Activated CD4-positive, alpha-beta T cell treated with anti-CD3 and anti-CD28 coated beads, Interleukin-2, Interleukin-4, amounts not matched to agents 100 ng/mL and 50 ng/mL, durations not matched to agents 16 hours and 8 hours (primary cell): ENCODE data around the gene EIPR1.

Source experiments
- DNase-seq: peaks from one replicate; pipeline ENCODE4 v3.0.0-alpha.2; 2020; ENCODE audit warnings: low spot score

Gene EIPR1

GRCh38 chr2:3377612-3378432 is at the start of gene EIPR1:
EIPR1 (minus strand) TSS chr2:3377818; CDS start chr2:3377689, 129 bp downstream.
- peak; percentile 98 for DNase-seq

- no peak for DNase-seq
These were observed 49.7 kb upstream of the EIPR1 start for GRCh38 chr2:3427272-3427671.

DNA sequence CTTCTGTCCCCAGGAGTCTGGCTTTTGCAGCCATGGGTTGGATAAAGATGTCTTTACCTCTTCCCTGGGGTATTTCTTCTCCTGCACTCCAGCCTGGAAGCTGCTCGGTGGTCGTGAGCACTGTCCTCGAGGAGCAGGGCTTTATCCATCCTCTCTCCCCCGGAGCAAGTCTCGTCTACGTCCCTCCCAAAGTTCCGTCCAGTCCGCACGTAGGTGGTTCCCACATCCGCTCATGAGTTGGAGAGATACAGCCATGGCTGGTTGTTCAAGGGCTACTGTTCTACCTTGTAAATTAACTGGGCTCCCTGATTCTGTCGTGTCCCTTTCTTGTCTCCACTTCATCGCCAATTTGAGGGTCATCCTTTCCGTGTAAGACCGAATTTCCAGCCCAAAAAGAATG is 49.0 kb upstream of the EIPR1 start:
- no peak for DNase-seq

- DNase-seq = no peak
These were observed 46.7 kb upstream of the EIPR1 start for GRCh38 chr2:3424171-3424795.

DNA sequence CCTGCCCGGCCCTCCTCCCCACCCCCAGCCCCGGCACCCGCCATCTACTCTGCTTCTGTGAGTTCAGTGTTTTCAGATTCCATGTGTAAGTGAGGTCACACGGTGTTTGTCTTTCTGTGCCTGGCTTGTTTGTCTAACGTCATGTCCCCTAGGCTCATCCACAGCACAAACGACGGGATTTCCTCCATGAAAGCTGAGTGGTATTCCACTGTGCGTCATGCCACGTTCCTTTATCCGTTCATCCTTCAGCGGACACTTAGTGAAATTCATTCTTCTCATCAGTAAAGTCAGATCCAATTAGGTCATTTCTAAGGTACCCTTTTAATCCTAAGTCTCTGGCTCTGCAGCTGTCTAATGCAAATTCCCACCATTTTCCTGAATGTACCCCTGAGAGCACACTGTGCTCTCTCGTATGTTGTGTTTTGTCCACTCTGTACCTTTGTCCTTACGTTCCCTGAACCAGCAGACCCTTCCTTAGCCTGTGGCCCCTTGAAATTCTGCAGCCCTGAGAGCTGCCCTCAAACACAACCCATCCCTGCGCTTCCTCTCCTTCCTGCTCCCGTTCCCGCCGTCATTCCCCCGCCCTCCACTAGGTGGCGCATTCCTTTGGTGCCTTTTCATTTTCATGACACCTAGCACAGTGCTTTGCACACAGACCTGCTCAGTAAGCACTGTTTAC is 46.0 kb upstream of the EIPR1 start:
- peak; percentile 76 for DNase-seq

- no peak for DNase-seq
These were observed 44.7 kb upstream of the EIPR1 start for GRCh38 chr2:3422161-3422779.

DNA sequence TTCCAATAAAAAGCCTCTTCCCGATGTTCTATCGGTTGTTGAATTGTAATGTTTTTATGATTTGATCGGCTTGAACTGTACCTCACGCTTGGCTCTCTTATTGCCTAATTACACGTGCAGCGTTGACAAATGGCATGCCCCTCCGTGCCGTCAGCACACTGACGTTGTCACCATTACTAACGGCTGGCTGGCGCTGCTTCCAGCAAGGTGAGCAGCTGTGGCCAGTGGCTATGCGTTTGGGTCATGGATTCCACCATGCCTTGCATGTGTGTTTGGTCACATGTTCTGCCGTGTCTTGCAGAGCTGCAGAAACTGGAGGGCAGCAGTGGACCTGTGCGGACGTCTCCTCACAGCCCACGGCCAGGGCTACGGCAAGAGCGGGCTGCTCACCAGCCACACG is 44.0 kb upstream of the EIPR1 start:
- no peak for DNase-seq

DNA sequence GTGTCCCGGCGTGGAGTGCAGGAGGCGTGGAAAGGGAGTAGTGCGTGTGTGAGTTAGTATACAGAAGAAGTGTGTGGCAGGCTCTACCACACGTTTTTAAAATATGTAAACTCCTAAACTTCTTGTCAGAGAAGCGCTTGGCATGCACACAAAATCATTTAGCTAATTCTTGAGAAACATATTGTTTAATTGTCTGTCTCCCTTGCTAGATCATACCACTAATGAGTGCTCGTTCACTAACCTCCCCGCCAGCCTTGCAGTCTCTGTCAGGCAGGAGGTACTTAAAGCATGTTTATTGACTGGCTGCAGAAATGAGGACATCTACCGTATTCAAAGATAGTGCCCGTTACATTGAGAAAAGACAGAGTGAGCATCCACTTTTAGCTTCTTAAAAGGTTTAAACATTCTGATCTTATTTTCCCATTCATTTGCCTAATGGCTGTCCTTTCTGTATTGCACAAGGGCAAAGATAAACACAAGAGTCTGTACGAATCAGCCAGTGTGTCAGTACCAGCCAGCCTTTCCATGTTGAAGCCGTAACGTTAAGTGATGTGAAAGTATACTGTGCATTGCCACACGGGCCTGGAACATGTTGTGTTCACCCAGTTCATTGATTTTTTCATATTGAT is 43.3 kb upstream of the EIPR1 start:
- no peak for DNase-seq

DNA sequence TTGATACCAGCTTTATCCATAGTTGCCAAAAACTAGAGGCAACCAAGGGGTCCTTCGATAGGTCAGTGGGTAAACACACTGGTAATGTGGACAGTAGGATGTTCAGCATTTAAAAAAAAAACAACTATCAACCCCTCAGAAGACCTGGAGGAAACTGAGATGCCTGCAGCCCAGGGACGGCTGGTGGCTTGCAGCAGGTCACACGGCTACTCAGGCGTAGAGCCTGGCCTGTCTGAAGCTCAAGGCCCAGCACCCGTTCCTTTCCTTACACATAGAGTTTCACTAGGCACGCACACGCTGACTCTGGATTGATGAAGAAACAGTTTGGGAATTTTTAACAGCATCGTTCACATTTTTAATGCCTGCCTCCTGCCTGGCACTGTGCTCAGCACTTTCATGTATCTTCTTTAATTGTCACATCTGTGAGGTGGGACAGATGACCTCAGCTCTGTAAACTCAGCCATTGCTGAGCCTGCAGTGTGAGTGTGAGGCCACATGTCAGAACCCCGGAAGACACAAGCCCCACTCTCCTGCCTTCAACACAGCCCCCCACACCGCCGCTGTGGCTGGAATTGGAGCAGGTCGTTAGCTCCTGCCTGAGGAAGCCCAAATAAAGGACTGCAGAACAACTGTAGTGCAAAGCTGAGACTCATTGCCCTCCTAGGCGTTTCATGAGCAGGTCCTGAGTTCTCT is 42.6 kb upstream of the EIPR1 start:
- DNase-seq = no peak

DNA sequence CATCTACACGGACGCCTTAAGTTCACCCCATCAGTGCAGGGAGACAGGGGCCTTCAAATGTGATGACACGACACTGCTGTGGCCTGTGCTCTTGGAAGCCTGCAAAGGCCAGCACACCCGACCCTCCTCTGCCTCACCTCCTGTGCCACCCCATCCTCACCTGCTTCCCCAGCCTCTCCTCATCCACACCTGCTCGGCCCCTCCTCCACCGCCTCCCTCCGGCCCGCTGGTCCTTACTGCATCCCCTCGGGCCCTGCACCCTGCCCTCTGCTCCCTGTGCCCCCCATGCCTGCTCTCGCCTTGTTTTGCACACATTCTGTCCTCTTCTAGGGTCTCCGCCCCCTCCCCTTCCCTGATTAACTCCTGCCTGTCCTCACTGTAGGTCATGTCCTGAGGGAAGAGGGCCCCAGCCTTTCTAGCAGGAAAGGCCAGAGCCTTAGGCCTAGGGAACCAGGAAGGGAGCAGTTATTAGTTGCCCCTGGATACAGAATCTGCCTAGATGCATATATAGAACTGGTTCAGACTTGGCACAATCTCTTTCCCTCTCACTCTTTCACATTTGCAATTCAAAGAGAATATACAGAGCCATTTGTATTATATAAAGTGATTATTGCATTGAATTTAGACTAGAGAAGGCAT is 41.3 kb upstream of the EIPR1 start:
- no peak for DNase-seq

DNA sequence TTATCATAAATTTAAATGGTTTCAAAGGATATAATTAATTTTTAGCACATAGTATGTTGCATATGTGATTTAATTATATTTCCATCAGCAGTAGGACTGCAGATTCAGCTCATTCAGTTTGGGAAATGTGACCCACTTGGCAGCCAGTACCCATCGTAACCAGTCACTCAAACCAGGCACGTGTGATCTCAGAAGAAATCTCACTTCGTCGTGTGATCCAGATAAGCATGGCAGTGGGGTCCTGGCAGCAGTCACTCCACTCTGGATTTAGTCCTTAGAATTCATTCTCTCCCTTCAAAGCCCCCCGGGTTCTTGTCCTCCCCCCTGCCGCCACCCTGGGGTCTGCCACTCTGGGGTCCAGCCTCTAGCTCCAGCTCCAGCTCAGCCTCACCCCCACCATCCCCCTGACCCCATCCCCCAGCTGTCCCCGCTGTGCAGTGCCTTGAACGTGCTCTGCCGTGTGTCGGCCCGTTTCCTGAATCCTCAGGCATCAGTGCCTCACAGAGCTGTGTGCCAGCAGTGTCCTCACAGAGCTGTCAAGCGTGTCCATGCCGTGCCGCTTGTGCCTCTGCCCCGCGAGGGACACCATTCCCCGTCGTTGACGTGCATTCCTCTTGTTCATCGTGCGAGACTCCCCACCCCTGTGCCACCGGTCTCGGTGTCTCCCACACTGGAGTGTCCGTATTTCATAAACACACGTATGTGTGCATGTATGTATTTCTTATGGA is 36.7 kb upstream of the EIPR1 start:
- no peak for DNase-seq

DNA sequence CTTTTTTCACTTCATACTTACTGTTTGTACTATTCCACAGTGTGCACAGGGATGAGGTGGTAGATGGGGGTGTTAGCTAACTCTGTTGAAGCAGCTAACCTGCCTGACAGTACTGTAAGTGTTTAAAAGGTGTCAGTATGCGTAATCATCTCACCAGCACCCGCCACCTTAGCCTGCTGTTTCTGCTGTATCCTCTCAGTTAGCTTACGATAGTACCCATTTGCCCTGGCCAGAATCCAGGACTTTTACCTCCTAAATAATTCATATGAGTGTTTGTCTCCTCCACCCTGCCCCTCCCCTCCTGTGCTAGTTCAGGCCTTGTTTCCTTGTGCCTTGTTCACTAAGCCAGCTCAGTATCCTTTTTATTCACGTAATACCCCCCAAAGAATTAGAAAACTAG is 36.1 kb upstream of the EIPR1 start:
- DNase-seq = no peak

DNA sequence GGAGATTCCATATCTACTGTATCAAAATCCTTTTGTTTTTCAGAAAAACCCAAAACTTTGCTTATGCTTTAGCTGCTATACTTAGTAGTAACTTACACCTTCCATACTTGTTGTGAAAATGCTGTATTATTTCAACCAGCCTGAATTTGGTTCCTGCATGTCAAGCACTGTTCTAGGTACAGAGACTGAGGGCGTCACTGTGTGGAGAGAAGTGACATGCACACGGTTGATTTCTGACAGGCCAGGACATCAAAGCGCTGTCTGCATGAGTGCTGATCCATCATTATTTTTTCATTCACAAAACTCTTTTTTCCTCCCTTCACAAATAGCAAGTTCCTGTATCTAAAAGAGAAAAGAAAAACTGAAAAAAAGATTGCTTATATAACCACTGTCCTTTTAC is 33.5 kb upstream of the EIPR1 start:
- no peak for DNase-seq

DNA sequence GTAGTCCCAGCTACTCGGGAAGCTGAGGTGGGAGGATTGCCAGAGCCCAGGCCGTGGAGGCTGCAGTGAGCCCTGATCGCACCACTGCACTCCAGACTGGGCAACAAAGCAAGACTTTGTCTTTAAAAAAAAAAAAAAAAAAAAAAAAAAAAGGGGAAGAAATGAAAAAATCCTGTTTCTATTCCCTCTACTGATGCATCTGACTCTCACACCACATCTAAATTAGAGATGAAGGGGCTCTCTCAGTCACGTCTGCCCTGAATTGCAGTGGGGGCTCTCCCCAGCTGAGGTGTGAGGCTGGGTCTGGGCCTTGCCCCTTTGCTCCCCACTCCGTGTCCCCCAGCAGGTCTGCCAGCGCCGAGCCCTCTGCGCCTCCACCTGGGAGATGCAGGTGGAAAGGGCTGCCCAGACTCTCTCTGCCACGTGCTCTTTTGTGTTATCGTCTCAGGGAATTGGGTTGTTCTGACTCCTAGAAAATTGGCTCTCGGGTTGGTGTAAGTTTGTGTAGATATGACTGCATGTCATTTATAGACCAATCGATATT is 32.1 kb upstream of the EIPR1 start:
- DNase-seq = no peak

GRCh38 chr2:3408781-3409180 is 31.2 kb upstream of the EIPR1 start:
- DNase-seq = no peak

DNA sequence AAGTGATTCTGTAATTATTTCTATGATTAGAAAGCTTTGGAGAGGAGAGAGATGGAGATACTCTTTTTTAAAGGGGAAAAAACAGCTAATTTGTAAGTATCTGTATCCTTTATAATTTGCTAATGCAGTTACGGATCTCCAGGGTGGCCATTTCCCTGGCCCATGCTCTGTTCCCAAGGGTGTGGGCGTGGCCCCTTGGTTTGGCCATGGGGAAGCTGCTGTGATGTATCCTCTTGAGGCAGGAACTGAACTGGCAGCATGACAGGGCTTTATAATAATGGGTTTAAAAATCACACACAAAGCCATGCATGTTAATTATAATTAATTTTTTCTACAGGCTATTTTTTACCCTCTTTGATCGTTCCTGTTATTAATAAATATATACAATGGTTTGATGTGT is 28.9 kb upstream of the EIPR1 start:
- no peak for DNase-seq

DNA sequence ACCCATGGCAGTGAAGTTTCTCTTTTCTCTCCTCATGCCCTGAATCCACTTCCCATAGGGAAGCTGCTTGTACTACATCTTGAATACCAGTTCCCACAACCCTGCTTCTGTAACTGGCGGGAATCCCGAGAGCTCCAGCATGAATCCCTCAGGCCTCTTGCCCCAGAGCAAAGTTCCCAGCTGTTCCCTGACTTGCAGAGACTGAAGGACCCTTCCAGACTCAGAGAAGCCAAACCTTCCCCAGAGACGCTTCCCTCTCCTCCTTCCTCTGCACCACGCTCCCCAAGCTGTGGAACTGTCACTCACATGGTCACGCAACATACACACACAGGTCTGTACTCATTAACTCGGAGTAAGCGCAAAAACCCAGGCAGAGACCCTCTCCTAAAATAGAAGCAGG is 28.3 kb upstream of the EIPR1 start:
- no peak for DNase-seq

GRCh38 chr2:3405307-3405706 is 27.7 kb upstream of the EIPR1 start:
- DNase-seq = no peak

DNA sequence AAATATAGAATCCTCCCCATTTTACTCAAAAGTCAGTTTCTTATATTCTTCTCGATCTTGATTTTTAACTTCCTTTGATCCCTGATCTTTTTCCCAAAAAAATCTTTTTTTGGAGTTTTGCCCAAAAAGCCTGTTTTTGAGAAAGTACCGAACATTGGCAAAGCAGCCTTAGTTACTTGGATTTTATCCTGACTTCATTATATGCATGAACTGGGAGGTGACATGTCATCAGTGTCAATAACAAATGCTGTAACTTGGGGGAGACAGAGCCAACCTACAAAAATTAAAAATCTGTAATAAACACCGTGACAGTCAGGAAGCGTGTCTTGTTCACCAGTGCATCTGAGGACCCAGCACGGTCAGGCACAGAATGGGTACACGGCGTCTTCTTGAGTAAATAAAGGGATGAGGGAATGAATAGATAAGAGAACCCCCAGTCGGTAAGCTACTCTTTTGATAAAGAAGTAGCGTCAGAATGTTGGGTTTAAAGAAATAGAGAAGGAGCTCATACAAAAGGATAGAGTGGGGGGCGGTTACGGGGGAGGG is 26.8 kb upstream of the EIPR1 start:
- no peak for DNase-seq
